Activated naive CD8-positive, alpha-beta T cell (primary cell): ENCODE results near the gene STX3.
"Not testable (repeated sequence)": the region's sequence is repeated elsewhere in the genome, so short reads cannot be mapped to it uniquely, and the experiment has no call there.

Experiments used
- H3K27ac Mint-ChIP-seq: one replicate; pipeline ENCODE4 v1.8.0; 2021; ENCODE audit warnings: mixed read lengths
- H3K27me3 Mint-ChIP-seq: one replicate; pipeline ENCODE4 v1.8.0; 2021; ENCODE audit warnings: mixed read lengths
- H3K36me3 Mint-ChIP-seq: one replicate; pipeline ENCODE4 v1.8.0; 2021; ENCODE audit warnings: mixed read lengths
- H3K4me1 Mint-ChIP-seq: one replicate; pipeline ENCODE4 v1.8.0; 2021; ENCODE audit warnings: low read depth, mixed read lengths
- H3K4me3 Mint-ChIP-seq: one replicate; pipeline ENCODE4 v1.8.0; 2021; ENCODE audit warnings: mild to moderate bottlenecking, mixed read lengths
- H3K9me3 Mint-ChIP-seq: one replicate; pipeline ENCODE4 v1.8.0; 2021; ENCODE audit warnings: low read depth, mixed read lengths

Gene STX3

DNA sequence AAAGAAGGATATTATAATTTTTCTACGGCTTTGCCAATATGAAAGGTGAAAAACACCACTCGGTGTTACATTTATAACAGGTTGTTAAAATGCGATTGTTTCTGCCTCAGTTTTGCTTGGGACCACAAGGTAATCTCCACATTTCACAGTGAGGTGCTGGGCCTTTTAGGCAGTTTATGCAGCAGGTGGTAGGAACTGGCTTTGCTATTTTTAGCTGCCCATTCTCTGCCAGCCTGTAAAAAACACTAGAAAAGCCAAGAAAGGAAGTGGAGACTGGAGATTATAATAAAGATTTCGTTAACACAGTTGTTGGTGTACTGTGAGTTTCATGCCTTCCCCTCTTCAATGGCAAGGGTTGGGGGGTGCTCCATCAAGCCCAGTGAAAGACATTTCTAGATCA is 63.4 kb downstream of the STX3 start:
- Mint-ChIP-seq H3K4me1 (peaks cover 6% of the 10 kb centered on the region), H3K36me3 (no peaks in the 10 kb centered on the region), H3K27ac (no peak overlapping the region), H3K4me3 (no peak overlapping the region), H3K9me3 (no peaks in the 10 kb centered on the region), H3K27me3 (no peaks in the 10 kb centered on the region)

DNA sequence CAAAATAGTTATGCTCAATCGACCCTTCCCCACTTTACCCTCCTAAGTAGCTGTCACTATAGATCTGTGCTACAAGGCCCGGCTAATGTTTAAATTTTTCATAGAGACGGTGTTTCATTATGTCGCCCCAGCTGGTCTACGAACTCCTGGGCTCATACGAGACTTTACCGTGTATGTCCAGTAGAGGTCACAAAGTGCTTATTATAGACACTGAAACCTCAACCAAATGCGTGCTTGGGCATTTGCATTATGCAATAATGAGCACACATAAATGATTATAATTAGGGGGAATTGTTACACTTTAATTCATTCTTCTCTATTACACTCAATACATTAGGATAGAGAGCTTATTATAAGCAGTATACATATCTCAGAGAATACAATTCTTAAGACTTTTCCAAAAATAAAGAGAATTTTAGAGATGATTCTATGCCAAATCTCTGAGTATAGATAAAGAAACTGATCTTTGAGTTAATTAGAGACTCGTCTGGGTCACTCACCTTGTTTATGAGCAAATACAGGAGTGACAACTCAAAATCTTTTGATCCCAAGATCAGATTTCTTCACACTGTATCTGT is 67.9 kb downstream of the STX3 start:
- Mint-ChIP-seq H3K27ac (no peak overlapping the region), H3K4me3 (no peak overlapping the region), H3K4me1 (peaks cover 2% of the 10 kb centered on the region), H3K27me3 (no peaks in the 10 kb centered on the region), H3K9me3 (no peaks in the 10 kb centered on the region), H3K36me3 (no peaks in the 10 kb centered on the region)

DNA sequence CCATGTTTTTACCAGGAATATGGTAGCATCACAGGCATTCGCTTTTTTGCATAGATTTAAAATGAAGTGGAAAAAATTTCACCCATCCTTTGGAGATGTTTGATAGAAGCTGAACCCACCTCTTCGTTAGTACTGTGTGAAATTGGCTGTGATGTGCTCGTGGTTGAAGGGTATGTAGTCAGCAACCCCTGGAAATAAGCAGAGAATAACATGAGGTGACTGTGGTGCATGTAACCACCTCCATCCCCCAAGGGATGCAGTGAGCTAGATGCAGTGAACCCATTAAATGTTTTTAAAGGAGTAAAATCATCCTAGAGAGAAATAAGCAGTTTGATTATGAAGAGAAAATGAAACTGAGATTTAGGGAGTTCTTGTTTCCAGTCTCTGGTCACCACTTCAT is 74.2 kb downstream of the STX3 start:
- no peaks in the 10 kb centered on the region for H3K36me3 Mint-ChIP-seq
- peaks cover 2% of the 10 kb centered on the region for H3K27me3 Mint-ChIP-seq
- no peak overlapping the region for H3K27ac Mint-ChIP-seq
- H3K4me3 Mint-ChIP-seq = no peak overlapping the region
- no peaks in the 10 kb centered on the region for H3K9me3 Mint-ChIP-seq
- no peaks in the 10 kb centered on the region for H3K4me1 Mint-ChIP-seq

DNA sequence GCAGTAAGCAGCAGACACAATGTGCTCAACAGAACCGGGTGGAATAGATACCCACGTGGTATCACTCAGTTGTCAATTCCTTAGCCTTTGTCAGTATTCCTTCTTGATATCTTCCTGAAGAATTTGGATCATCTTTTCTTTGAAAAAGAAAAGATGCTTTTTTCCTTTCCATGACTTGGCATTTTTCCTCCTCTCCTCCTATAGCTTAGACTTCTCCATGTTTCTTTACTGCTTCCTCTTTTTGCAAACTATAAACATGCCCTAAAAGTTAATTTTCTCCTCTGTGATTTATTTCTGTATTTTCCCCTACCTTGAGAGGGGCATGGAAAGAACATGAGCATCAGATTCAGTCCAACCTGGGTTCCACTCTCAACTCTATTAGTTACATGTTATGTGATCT is 78.4 kb downstream of the STX3 start:
- peaks cover 4% of the 10 kb centered on the region for H3K27me3 Mint-ChIP-seq
- H3K4me3 Mint-ChIP-seq = no peak overlapping the region
- H3K9me3 Mint-ChIP-seq = no peaks in the 10 kb centered on the region
- no peaks in the 10 kb centered on the region for H3K4me1 Mint-ChIP-seq
- H3K27ac Mint-ChIP-seq = no peak overlapping the region
- no peaks in the 10 kb centered on the region for H3K36me3 Mint-ChIP-seq

DNA sequence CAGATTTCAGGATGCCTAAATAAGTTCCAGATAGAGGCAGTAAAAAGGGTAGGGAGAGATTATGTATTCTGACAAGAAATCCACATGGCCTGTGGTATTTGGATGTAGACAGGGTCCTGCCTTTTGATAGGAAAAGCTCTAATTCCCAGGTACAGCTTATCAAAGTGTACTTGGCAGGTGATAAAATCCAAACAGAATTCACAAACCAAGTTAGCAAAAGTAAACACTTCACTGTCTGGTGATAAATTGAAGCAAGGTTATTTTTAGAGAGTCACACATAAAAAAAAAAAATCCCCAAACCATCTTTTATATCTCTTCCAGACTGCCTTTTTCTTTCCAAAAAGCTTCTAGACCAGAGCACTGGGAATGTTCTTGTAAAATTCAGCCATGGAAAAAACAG is 84.4 kb downstream of the STX3 start:
- Mint-ChIP-seq H3K27me3 (peaks cover 2% of the 10 kb centered on the region), H3K4me3 (no peak overlapping the region)

DNA sequence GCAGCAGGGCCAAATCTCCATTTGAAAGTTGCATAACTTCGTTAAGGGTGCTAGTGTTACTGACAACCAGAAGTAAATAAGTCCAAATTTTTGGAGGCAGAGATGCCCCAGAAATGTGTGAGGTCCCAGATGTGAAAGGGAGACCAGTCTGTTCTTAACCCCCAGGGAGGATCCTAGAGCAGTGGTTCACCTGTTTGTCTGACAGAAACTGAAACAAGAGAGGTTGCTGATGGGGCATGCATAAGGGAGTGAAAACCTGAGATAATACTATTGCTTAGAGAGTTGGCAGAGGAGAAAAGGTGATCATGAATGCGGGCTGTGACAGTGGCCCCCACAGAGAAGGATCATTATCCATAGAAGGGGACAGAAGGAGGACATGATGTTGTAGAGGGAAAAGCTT is 86.3 kb downstream of the STX3 start:
- no peaks in the 10 kb centered on the region for H3K4me1 Mint-ChIP-seq
- H3K4me3 Mint-ChIP-seq = no peak overlapping the region

More for the DNA sequence above, 84.4 kb downstream of the STX3 start:
- Mint-ChIP-seq H3K27ac (no peak overlapping the region), H3K4me1 (no peaks in the 10 kb centered on the region), H3K9me3 (no peaks in the 10 kb centered on the region), H3K36me3 (no peaks in the 10 kb centered on the region)

DNA sequence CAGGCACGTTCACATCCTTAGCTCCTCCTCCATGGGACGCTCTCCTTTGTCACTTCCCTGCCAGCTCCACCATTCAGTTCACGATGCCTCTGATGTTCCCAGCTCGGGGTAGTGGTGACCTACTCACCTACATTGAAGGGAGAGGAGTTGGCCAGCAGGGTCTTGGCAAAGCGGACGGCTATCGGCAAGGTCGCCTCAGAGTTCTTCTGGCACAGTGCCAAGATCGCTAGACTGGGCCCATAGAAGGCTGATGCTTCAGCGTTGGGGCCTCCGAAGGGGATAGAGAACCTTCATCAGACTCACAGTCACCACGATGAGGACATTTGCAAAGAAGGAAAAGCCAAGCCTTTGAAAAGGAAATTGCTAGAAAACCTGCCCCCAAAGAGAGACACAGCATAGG is 87.1 kb downstream of the STX3 start:
- Mint-ChIP-seq H3K27me3 (no peaks in the 10 kb centered on the region), H3K27ac (no peak overlapping the region), H3K9me3 (no peaks in the 10 kb centered on the region), H3K36me3 (no peaks in the 10 kb centered on the region), H3K4me1 (no peaks in the 10 kb centered on the region), H3K4me3 (no peak overlapping the region)

More for the DNA sequence above, 86.3 kb downstream of the STX3 start:
- Mint-ChIP-seq H3K36me3 (no peaks in the 10 kb centered on the region), H3K27ac (no peak overlapping the region), H3K27me3 (peaks cover 2% of the 10 kb centered on the region), H3K9me3 (no peaks in the 10 kb centered on the region)

DNA sequence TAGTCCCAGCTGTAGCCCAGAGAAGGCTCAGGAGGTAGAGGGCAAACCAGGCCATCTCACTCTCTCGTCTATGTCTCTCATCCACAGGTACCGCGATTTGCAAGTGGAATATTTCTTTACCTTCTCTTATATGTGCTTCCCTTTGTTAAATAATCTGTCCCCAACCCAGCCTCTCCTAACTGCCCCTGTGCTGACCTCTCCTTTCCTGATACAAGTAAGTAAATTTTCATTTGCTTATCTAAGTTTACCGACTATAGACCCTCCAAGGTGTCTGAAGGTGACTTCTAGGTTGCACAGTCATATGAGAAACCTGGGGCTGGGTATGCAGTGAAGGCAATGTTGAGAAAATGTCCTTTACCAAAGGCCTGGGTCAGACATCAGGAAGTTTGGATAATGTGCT is 90.2 kb downstream of the STX3 start, which contains the start of gene CBLIF:
Gene CBLIF, minus strand, starts transcription at position 101 of the 400 bp plus-strand sequence. Its CDS starts 46 bp downstream, at position 55.
- Mint-ChIP-seq H3K27me3 (no peaks in the 10 kb centered on the region), H3K4me3 (no peak within 1 kb of the TSS), H3K36me3 (no peaks in the 10 kb centered on the region), H3K27ac (no peak within 1 kb of the TSS), H3K4me1 (no peaks in the 10 kb centered on the region), H3K9me3 (no peaks in the 10 kb centered on the region)

DNA sequence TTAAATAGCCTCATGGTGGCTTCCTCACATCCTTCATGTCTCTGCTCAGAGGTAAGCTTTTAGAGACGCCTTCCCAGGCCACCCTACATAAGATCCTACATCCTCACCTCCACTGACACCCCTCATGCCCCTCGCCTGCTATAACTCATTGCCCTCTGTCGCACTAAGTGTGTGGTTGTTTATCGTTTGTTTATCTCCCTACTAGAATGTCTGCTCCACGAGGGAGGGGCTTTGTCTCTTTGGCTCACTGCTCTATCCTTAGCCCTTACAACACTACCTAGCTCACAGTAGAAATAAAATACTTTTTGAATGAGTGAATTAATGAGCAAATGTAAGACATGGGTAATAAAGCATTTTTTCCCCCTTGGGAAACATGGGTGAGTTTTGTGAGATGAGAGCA is 91.4 kb downstream of the STX3 start:
- H3K27me3 Mint-ChIP-seq = peaks cover 2% of the 10 kb centered on the region
- H3K36me3 Mint-ChIP-seq = no peaks in the 10 kb centered on the region
- H3K4me3 Mint-ChIP-seq = no peak overlapping the region
- no peaks in the 10 kb centered on the region for H3K9me3 Mint-ChIP-seq
- H3K27ac Mint-ChIP-seq = no peak overlapping the region
- no peaks in the 10 kb centered on the region for H3K4me1 Mint-ChIP-seq

DNA sequence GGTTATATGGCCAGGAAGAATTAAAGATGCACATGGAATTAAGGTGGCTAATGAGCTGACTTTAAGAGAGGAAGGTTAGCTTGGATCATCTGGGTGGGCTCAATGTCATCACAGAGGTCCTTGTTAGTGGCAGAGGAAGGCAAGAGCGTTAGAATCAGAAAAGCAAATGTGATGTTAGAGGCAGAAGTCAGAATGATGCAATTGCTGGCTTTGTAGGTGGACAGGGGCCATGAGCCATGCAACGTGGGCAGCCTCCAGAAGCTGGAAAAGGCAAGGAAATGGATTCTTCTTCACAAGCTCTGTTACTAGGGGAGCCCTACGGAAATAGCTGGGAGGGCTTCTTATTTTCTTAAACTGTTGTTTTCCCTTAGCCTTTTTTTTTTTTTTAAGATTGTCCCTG is 92.5 kb downstream of the STX3 start:
- H3K9me3 Mint-ChIP-seq = no peaks in the 10 kb centered on the region
- H3K27ac Mint-ChIP-seq = no peak overlapping the region
- no peaks in the 10 kb centered on the region for H3K36me3 Mint-ChIP-seq
- peaks cover 2% of the 10 kb centered on the region for H3K27me3 Mint-ChIP-seq
- no peak overlapping the region for H3K4me3 Mint-ChIP-seq
- H3K4me1 Mint-ChIP-seq = no peaks in the 10 kb centered on the region

DNA sequence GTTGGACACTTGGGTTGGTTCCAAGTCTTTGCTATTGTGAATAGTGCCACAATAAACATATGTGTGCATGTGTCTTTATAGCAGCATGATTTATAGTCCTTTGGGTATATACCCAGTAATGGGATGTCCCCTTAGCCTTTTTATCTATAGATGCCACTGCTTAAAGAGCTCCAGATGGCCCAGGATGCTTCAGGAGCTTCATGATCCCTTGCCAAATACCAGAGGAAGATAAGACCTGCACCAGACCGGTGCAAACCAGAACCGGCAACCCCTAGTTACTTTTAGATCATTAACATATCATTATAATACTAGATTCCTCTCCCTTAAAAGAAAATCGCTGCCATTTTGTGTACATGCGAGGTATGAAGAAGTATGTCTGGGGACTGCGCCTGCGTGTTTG is 93.3 kb downstream of the STX3 start:
- H3K36me3 Mint-ChIP-seq, H3K27me3 Mint-ChIP-seq, H3K27ac Mint-ChIP-seq, H3K4me1 Mint-ChIP-seq, H3K4me3 Mint-ChIP-seq, H3K9me3 Mint-ChIP-seq: not testable (repeated sequence)

DNA sequence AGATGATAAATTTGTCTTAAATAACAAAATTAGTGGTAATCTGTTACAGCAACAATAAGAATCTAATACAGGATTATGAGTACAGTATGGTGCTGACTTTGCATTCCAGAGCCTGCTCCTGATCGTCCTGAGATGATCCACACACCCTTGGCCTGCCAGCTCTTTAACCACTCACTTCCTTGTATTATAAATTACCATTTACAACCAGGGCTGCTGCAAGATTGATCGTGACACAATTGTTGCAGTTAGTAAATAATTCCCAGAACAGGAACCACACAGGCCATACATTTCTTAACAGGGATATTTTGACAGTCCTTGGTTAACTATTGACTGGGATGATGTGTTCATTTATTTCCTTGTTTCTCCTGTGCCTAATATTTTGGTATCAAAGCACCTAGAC is 94.0 kb downstream of the STX3 start:
- Mint-ChIP-seq H3K27ac (no peak overlapping the region), H3K36me3 (no peaks in the 10 kb centered on the region), H3K4me1 (no peaks in the 10 kb centered on the region), H3K9me3 (no peaks in the 10 kb centered on the region), H3K27me3 (peaks cover 2% of the 10 kb centered on the region), H3K4me3 (no peak overlapping the region)

DNA sequence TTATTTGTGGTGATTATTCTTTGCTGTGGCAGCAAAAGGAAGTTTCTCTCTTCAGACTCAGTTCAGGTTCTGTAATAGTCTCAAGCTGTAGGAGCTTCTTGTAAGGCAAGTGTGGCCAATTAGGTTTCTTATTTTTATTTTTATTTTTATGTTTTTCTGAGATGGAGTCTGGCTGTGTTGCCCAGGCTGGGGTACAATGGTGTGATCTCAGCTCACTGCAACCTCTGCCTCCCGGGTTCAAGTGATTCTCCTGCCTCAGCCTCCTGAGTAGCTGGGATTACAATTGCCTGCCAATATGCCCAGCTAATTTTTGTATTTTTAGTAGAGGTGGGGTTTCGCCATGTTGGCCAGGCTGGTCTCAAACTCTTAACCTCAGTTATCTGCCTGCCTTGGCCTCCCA is 94.4 kb downstream of the STX3 start:
- not testable (repeated sequence) for H3K4me1 Mint-ChIP-seq, H3K4me3 Mint-ChIP-seq, H3K27me3 Mint-ChIP-seq, H3K9me3 Mint-ChIP-seq, H3K27ac Mint-ChIP-seq, H3K36me3 Mint-ChIP-seq

DNA sequence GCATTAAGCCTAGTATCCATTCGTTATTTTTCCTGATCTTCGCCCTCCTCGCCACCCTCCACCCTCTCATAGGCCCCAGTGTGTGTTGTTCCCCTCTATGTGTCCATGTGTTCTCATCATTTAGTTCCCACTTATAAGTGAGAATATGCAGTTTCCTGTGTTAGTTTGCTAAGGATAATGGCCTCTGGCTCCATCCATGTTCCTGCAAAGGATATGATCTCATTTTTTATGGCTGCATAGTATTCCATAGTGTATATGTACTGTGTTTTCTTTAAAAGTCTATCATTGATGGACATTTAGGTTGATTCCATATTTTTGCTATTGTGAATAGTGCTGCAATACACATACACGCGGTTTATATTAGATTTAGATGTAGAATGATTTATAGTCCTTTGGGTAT is 96.2 kb downstream of the STX3 start:
- H3K27ac Mint-ChIP-seq, H3K36me3 Mint-ChIP-seq, H3K9me3 Mint-ChIP-seq, H3K4me1 Mint-ChIP-seq, H3K4me3 Mint-ChIP-seq, H3K27me3 Mint-ChIP-seq: not testable (repeated sequence)

DNA sequence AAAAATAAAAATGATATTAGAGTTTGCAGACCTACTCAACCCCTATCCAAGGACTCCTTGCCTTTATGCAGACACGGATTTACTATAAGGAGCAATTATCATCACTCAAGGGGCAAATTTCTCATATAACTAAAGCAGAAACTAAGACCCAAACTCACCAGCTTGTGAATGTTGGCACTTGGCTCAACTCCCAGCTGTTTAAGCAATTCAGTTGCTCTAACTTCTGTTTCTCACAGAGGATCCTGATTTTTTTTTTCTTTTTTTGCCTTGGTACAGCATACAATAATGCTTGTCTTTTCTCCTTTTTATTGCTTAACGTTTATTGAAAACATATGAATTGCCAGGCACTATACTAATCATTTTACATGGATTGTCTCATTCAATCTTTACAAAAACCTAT is 99.7 kb downstream of the STX3 start:
- no peak overlapping the region for H3K27ac Mint-ChIP-seq
- peaks cover 19% of the 10 kb centered on the region for H3K4me1 Mint-ChIP-seq
- H3K9me3 Mint-ChIP-seq = no peaks in the 10 kb centered on the region
- no peaks in the 10 kb centered on the region for H3K36me3 Mint-ChIP-seq
- peaks cover 4% of the 10 kb centered on the region for H3K27me3 Mint-ChIP-seq
- no peak overlapping the region for H3K4me3 Mint-ChIP-seq
